Activated CD4-positive, alpha-beta T cell treated with anti-CD3 and anti-CD28 coated beads, Interleukin-2, amount 50 U/mL, for 1 hour (primary cell): ENCODE measurements around the gene RGL1.

Experiments used
- DNase-seq: peaks from one replicate; pipeline ENCODE4 v3.0.0-alpha.2; 2020

The RGL1 gene

DNA sequence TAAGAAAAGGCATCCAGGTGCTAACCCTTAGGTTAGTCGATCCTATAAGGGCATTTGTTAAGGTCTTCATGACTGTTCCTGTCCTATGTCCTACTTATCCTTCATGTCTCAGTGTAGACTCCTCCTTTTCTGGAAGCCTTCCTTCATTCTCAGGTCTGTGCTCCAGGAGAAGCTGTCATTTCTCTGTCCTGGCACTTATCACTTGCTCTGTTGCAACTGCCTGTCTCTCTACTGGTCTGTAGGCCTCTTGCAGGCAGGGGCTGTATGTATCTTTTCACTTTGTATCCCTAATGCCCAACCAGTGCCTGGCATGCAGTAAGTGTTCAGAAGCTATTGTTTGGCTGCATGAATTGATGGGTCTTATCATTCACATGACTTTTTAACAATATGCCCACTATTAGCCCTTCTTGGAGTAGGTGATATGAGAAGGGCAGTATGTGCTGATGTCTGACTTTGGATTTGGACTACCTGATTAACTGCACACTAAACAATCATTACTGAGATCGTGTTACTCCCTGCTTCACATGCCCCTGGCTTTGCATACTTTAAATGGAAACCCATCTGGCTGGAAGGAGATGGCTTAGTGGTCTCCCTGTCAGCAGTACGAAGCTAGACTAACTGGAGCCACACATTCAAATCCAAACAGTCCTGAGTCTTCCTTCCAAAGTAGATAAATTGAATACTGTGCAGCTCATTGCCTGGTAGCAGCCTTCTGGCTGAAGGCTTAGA, 88.8 kb downstream of the RGL1 start:
- DNase-seq: no peak

DNA sequence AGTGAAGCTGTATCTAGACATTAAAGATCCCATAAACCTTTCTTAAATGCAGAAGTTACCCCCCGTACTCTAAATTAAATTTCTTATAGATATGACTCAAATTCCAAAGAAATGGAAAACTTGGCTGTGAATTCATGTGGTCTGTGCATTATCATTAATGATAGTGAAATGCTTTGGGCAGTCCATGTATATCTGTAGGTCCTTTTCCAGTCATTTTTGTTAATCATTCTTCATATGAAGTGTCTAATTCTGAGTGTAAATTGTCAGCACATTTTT, 89.3 kb downstream of the RGL1 start:
- no peak for DNase-seq

DNA sequence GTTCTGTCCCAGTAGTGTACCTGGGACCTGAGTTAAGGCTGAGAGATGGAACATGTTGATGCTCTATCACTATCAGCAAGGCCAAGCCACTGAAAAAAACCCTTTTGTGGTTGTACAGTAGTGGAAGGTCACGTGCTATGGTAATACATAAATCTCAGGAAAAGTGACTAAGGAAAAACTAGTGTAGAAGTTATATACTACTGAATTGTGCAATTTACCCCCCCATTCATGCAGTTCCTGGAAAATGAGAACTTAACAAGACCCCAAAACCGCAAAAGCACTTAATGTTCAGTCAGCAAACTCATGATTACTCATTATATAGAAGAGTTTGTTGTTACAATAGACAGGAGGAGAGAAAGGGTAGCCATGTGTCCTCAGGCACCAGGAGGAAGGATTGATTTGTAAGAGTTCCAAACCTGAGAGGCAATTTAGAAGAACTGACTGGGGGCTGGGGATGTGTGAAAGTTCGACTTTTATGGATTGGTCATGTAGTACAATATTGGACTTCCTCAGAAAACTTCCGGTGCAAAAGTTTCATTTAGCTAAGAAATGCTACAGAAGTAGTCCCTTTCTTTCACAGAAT, 91.6 kb downstream of the RGL1 start:
- no peak for DNase-seq

DNA sequence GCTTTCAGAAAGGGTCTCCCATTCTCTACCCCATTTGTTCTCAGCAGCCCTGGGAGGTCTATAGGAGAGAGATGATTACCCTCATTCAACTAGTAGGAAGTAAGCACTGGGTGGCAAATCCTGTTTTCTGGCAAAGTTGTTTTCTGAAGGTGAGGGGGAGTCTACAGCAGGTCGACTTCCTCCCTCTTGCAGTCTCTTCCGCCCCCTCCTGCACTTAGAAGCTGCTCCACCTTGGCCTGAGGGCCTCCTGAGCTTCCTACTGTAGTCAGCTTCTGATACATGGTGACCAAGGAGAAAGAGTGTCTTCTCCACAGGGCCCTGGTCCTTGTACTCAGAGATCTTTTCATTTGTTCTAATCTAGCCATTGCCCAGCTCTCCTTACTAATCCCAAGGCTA, 93.1 kb downstream of the RGL1 start:
- DNase-seq: no peak

DNA sequence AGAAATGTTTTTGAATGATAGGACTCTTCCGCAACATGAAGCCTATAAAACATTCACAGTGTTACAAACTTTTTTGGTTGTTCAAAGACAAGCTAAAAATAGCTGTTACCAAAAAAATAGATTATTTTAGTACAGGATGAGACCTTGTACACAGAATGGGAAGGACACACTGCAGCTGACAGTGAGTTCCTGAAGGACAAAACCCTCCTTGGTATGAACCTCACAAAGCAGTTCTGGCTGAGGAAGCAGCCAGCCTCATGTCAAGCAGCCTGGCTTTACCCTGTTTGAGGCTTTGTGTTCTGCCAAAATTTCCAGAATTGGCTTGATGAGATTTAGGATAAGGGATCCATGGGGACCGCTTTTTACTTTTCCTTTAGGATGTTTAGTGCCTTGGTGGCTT, 93.7 kb downstream of the RGL1 start:
- no peak for DNase-seq

DNA sequence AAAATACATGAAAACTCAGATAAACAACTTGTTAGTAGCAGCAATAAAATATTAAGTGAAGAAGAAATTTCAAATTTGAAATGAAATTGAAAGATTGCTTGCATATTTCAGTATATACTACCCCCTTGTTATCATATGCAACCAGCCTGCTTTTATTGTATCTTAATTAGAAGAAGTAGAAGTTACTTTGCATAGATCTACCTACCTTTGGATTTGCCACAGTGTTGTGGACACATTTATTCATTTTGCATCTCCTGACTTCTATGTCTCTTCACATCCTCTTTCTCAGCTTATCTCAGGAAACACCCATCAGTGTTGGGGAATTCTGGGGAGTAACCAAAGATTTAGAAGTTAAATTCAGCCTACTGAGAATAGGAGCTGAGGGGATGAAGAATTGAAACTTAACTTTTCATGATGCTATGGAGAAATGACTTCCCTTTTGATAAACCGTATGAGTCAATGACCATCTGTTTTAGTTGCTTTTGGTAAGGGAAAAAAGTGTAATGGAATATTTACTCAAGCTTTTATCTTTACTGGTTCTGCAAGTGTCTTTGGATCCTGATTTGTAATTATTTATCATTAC, 96.9 kb downstream of the RGL1 start:
- DNase-seq: no peak

DNA sequence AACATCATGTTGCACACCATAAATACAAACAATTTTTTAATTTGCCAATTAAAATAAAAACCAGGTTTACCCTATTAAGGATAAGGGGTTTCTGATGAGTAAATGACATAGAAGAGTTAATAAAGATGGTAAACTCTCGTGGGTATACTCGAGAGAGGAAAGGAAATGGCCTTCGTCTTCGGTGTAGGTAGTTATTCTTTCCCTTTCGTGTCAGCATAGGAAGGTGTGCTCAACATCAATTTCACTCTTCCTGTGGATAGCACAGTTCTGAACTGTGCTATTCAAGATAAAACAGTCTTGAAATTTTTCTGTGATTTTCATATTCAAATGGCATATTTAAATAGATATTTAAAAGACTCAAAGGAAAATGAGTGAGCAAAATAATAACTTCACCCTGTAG, 98.2 kb downstream of the RGL1 start:
- DNase-seq: no peak

DNA sequence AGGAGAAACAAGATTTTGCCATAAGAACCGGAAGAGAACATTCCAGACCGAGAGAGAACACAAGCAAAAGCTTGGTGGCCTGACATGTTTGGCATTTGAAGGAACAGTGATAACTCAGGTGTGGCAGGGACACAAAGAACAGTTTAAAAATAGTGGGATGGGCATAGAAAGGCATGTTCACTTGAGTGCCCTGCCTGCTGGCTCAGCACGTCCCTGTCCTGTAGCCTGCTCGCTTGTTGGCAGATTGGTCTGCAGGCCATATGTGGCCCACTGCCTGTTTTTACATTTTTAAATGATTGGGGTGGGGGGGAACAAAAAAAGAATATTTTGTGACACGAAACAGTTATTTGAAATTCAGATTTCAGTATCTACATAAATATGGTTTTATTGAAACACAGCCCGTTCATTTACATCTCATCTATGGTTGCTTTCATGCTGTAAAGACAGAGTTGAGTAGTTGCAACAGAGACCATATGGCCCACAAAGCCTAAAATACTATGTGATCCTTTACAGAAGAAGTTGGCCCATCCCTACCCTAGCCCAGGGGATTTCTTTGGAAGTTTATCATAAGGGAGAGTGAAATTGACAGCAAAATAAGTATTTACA, 100.7 kb downstream of the RGL1 start:
- DNase-seq: no peak

DNA sequence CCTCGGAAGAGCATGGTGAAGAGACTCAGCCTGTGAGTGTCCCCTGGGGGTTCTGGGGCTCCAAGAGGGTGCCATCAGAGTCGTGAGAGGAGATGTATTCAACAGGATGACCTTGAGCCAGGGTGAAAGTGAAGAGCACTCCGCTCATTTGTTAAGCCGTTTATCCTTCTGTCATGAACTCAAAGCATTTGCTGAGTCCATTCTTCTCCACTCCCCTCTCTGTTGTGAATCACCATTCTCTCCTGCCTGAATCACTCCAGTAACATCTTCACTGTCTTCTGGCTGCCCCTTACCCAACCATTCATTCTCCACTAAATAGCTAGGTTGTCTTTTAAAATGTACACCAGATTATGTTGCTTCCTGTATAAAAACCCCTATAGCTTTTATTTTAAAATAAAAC, 102.2 kb downstream of the RGL1 start:
- DNase-seq: no peak

DNA sequence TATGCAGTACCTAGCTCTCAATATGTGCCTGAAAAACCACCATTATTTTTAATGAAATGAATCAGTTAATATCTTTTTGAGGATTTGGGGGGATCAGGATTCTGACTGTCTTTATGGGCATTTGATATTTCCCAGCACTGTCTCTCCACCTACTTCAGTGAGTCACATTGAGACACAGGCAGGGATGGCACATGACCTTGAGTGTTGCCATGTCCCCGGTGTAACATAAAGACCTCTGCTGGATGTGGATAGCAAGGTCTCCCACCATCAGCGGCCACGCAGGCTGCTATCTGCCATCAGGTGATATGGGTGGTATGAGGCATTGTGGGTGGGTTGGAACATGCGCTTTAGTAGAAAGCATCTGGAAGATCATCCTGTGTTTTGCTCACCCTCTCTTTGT, 103.2 kb downstream of the RGL1 start:
- no peak for DNase-seq

DNA sequence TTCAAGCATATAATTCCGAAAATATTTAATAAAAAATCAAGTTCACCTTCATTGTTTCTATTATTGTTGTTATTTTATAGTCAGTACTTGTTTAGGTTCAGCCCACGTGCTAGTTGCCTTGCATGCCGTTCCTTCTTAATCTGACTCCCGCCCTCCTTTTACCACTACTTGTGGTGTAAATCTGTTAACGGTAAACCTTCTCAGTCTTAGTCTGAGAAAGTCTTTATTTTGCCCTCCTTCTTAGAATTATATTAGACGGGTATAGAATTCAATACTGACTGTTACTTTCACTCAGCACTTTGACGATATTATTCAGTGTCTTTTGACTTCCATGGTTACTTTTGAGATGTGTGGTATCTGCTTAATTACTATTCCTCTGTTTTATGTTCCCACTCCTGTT, 104.8 kb downstream of the RGL1 start:
- DNase-seq: no peak

DNA sequence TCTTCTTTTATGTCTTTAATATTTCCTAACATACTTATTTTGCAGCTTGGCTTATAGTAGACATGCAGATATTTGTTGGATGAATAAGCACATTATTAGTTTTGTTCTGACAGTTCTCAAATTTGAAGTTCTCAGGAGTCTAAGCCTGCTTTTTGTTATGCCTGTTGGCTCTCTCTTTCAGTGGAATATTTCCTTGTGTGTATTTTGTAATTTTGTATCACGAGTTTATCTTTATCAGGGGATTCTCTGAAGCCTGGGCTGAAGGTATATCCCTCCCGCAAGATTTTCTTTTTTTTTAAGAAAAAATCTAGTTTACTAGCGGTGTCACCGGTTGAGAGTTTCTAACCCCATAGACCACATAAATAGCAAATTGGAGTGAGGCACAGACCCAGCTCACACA, 105.9 kb downstream of the RGL1 start:
- DNase-seq: no peak

DNA sequence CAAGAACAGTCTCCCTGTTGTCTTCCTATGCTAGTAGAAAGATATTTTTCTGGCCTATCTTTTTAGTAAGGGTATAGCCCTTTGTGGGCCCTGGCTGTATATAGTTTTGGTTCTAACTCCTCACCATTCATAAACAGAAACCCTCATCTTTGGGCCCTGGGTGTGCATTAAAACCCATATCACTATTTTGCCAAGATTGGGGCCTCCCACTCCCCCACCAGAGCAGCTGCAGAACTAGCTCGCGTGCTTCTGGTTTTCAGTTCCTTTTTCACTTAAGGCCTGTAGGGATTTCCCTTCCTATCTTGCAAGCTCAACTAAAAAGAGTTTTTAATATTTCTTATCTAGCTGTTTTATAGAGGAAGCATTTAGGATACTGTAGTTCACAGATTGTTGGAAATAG, 106.4 kb downstream of the RGL1 start:
- DNase-seq: no peak

DNA sequence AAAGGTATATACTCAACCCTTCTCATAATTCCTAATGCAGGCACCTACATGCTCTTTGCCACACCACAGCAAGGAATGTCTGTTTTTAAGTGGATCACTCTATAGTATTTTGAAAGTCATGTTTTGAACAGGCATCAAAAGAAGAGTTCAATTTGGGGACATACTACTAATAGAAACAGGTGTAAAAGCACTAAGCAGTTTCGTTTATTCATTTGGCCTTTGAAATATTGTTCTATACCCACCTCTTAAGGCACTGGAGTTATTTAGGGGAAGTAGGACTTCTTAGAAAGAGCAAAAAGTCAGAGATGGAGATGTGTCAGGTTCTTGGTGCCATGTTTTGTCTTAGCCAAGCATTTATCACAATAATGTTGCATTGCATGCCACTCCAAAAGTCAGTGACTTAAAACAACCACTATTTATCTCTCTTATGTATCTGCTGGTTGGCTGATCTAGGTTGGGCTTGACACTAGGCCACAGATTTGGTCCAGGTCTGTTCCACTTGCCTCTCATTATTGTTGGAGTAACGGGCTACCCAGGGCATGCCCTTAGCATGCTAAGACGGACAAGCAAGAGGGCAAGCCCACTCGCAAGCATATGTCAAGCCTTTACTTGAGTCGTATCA, 107.5 kb downstream of the RGL1 start:
- no peak for DNase-seq

DNA sequence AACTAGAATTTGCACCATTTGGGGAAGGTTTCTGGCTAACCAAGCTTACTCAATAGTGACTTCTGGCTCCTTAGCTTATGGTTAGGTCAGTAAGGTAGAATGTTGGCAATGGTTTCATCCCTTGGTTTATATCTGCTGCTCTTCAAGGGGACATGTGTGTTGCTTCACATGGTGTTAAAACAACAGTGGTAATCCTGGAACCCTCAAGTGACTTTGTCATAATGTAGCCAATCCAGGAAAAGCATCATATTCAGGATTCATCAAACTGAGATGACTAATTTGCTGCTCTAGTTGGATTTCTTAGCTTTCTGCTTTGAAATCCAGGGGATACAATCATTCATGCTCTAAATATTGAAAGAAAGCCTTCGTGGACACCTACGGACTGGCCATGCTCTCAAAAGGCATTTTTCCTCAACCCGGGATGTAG, 108.7 kb downstream of the RGL1 start:
- no peak for DNase-seq

DNA sequence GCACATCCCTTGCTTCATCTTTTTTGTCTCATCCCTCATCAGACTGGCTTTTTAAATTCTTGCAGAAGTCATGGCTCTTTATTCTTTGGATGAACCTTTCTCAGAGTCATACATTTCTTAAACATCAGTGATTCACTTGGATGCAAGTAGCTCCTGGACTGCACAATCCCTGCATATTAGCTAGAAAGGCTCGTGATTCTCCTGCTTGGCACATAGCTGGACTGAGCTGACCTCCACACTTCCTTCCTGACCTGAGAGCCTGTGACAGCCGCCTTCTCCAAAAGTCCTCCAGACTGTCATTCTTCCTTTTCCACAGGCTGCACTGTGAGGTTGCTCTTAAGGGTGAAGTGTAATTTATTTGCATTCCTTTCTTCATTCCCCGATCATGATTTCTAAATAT, 109.4 kb downstream of the RGL1 start:
- no peak for DNase-seq

DNA sequence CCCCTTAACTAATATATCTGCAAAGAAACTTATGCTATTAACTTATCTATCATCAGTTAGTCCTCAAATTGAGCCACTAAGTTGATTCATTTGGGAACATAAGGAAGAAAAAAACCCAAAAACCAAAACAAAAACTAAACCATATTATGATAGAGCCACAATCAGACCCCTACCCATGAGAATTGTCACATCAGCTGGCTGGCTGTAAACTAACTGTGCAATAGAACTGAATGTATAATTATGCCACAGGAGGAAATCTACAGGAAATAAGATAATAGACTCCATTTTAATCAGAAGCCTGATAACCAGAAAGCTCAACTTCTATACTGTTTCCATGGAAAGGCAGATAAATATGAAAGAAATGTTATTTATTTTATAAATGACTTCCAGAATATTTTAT, 110.0 kb downstream of the RGL1 start:
- DNase-seq: no peak

DNA sequence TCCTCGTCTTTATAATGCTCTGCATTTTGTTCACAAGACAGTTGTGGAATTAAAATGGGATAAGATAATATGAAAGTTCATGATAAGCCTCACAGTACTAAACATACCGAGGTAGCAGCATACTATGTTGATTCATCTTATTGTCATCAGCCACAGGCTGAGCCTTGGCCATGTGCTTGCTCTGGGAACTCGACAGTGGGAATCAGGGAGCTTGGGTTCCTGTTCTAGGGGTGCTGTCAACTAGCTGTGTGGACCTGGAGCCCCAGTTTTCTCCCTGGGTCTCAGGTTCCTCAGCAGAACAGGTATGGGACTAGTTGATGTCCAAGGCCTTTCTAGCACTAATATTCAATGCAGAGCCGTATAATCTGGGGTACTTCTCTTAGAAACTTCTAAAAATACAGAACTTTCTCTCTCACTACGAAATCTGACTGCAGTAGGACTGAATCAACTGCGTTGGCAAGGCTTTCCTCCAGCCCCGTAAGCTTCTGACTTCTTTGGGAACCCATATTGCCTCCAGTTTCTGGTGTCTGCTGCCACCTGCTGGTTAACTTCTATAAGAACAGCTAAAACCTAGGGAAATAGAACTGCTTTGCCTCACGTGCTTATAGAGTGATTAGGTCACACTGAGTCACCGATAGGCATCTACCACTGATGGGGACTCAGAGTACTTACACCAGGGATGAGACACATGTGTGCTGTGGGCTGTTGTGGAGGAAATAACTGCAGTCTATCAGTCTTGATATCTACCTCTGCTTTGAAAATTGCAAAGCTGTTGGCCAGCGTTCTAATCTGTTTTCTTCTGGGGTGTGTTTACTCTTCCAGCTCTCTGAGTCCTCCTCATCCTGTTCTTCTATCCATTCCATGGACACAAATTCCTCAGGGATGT, 110.9 kb downstream of the RGL1 start:
- peak; percentile 60 for DNase-seq

DNA sequence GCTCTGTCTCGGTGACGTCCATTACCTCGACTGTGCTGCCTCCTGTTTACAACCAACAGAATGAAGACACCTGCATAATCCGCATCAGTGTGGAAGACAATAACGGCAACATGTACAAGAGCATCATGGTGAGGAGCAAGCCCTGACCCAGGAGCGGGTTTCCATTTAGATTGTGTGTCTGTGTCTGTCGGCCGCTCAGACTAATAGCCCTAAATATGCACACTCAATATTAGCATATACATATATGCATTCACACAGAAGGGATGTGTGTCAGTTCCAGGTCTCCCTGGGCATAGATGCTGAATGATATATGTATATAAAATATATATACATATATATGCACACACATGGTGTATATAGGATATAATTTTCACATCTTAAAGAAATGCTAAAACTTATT, 111.7 kb downstream of the RGL1 start:
- DNase-seq: no peak

DNA sequence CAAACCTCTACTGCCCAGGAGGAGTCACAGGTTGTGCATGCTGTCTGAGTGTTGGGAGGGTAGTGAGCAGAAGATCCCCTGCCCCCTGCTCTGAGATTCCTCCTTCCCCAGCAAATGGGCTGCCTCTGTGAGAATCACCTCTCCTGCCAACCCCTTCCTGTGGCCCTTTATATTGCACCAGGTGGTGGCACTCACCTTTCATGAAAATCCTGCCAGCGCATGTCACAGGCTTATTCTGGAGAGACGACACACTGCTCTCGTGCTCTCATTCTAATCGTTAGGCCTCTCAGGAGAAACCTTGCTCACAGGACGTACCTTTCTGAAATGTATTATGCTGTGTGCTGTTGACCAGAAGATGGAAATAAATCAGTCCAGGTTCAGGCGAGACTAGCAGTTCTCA, 113.7 kb downstream of the RGL1 start:
- no peak for DNase-seq

DNA sequence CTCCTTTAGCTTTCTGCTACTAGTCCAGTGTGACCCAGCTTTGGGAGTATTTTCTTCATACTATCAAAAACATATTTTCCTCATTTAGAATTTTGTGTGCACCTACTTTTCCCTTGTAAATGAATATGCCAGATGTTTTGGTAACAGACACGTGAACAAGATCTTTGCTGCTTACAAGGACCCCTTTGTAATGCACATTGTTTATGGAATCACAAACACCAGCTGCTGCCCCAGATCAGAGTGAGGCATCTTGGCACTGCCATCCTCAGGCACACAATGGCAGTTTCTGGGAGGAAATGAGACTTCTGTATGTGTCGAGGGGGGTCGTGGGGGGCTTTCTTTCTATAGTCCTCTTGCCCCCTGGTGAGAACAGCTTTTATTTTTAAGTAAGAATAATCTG, 115.7 kb downstream of the RGL1 start:
- no peak for DNase-seq

DNA sequence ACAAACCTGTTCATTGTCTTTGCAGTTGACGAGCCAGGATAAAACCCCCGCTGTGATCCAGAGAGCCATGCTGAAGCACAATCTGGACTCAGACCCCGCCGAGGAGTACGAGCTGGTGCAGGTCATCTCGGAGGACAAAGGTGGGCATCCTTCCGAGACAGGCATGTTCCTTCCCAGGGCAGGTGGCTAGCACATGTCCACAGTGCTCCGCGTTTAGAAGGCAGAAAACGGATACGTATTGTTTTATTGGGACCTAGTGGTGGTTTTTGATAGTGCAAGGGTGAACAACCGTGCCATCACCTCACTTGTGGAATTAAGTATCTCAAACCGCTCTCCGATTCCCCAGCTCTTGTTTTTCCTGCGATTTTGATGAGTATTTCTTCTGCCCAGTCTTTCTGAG, 117.3 kb downstream of the RGL1 start:
- DNase-seq: no peak

DNA sequence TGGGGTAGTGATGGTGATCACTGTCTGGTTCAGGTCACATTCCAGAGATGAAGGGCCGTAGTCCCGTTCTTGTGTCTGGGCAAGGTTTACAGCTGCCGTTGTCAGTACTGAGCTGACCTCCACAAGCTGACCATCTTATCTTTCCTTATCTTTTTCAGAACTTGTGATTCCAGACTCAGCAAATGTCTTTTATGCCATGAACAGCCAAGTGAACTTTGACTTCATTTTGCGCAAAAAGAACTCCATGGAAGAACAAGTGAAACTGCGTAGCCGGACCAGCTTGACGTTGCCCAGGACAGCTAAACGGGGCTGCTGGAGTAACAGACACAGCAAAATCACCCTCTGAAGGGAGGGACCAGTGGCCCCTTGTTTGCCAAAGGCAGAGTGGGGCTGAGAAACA, 121.0 kb downstream of the RGL1 start:
- no peak for DNase-seq
